Measurements from ENCODE around the gene CSF2RB.

CSF2RB gene

GRCh38 chr22:36900225-36900624 is 13.2 kb upstream of the CSF2RB start:
- peak; percentile 43 for TF ChIP-seq POLR2A (IDR thresholded peaks at IDR 0.05; ENCODE audit: low read length)
- no peak for TF ChIP-seq GATA1 (IDR thresholded peaks at IDR 0.05; ENCODE audit: low read depth, low read length)
- DNase-seq: peak; percentile 43 to 74

- DNase-seq: peak in 1 of 2 experiments; percentile 34
- TF ChIP-seq POLR2A (IDR thresholded peaks at IDR 0.05; ENCODE audit: low read length) (no peak), GATA1 (IDR thresholded peaks at IDR 0.05; ENCODE audit: low read depth, low read length) (no peak)
Observed at GRCh38 chr22:36900880-36901279, 12.5 kb upstream of the CSF2RB start.

- TF ChIP-seq GATA1 (IDR thresholded peaks at IDR 0.05; ENCODE audit: low read depth, low read length): peak; percentile 30
- no peak for TF ChIP-seq POLR2A (IDR thresholded peaks at IDR 0.05; ENCODE audit: low read length)
- DNase-seq: peak; percentile 72 to 92
Observed at GRCh38 chr22:36901411-36902142, 11.9 kb upstream of the CSF2RB start.

- no peak for DNase-seq
- TF ChIP-seq POLR2A (IDR thresholded peaks at IDR 0.05; ENCODE audit: low read length) (no peak), GATA1 (IDR thresholded peaks at IDR 0.05; ENCODE audit: low read depth, low read length) (no peak)
Observed at GRCh38 chr22:36902143-36902926, 11.1 kb upstream of the CSF2RB start.

GRCh38 chr22:36904260-36904880 is 9.1 kb upstream of the CSF2RB start:
- peak; percentile 37 to 75 for DNase-seq
- TF ChIP-seq POLR2A (IDR thresholded peaks at IDR 0.05; ENCODE audit: low read length): no peak

- DNase-seq: peak in 1 of 2 experiments; percentile 38
- TF ChIP-seq POLR2A (IDR thresholded peaks at IDR 0.05; ENCODE audit: low read length): no peak
- no peak for TF ChIP-seq GATA1 (IDR thresholded peaks at IDR 0.05; ENCODE audit: low read depth, low read length)
Observed at GRCh38 chr22:36907253-36908195, 5.9 kb upstream of the CSF2RB start.

- TF ChIP-seq POLR2A (IDR thresholded peaks at IDR 0.05; ENCODE audit: low read length) (no peak), GATA1 (IDR thresholded peaks at IDR 0.05; ENCODE audit: low read depth, low read length) (no peak)
- no peak for DNase-seq
Observed at GRCh38 chr22:36910461-36910860, 3.0 kb upstream of the CSF2RB start.

- no peak for DNase-seq
- TF ChIP-seq POLR2A (IDR thresholded peaks at IDR 0.05; ENCODE audit: low read length) (no peak), GATA1 (IDR thresholded peaks at IDR 0.05; ENCODE audit: low read depth, low read length) (no peak)
Observed at GRCh38 chr22:36911887-36912661, 1.4 kb upstream of the CSF2RB start.

- TF ChIP-seq POLR2A (IDR thresholded peaks at IDR 0.05; ENCODE audit: low read length) (no peak), GATA1 (IDR thresholded peaks at IDR 0.05; ENCODE audit: low read depth, low read length) (no peak)
- peak in 1 of 2 experiments; percentile 40 for DNase-seq
Observed at GRCh38 chr22:36912694-36913426, 568 bp upstream of the CSF2RB start.

- TF ChIP-seq GATA1 (IDR thresholded peaks at IDR 0.05; ENCODE audit: low read depth, low read length) (no peak), POLR2A (IDR thresholded peaks at IDR 0.05; ENCODE audit: low read length) (no peak)
- DNase-seq: no peak
Observed at GRCh38 chr22:36914390-36914752, 943 bp downstream of the CSF2RB start.

GRCh38 chr22:36916034-36916433 is 2.6 kb downstream of the CSF2RB start:
- DNase-seq: no peak
- TF ChIP-seq GATA1 (IDR thresholded peaks at IDR 0.05; ENCODE audit: low read depth, low read length) (no peak), POLR2A (IDR thresholded peaks at IDR 0.05; ENCODE audit: low read length) (no peak)
